K562 (cell line): Measurements from ENCODE around the gene ZNF780A. TPM values are rescaled to one million over a fixed set of nuclear protein-coding genes. Genes with fewer than 3 reads are reported as not detected.

Experiments
- E2F6 ChIP-seq, 2 experiments: IDR thresholded peaks; 2 replicates each; pipeline ENCODE4 v1.6.1; 2011; ENCODE audit warnings: borderline replicate concordance in 1 of 2, control low read depth in 1 of 2, low read depth in 1 of 2, low read length in 1 of 2, mild to moderate bottlenecking in 1 of 2, mixed read lengths in 1 of 2, moderate library complexity in 1 of 2; ENCODE audit not compliant: insufficient read depth in 1 of 2, insufficient read length in 1 of 2, poor library complexity in 1 of 2, severe bottlenecking in 1 of 2; ENCODE audit errors: extremely low read depth in 1 of 2
- FOXJ2 ChIP-seq: fragments of 200-800 bp; sonication (Bioruptor generic); IDR thresholded peaks from 2 replicates; pipeline ENCODE4 v1.6.1; 2016; ENCODE audit warnings: missing genetic modification characterization, missing compliant biosample characterization
- HCFC1 ChIP-seq: IDR thresholded peaks from 2 replicates; pipeline ENCODE4 v1.6.1; 2012; ENCODE audit warnings: low read depth, low read length, improper control_type of control experiment
- MCM3 ChIP-seq: fragments of 450-650 bp; IDR thresholded peaks from 2 replicates; pipeline ENCODE4 v1.6.1; 2016
- MLLT1 ChIP-seq, 2 experiments: fragments of 450-650 bp; IDR thresholded peaks; 2 replicates each; pipeline ENCODE4 v1.6.1; 2016
- NCOA6 ChIP-seq: fragments of 450-650 bp; IDR thresholded peaks from 2 replicates; pipeline ENCODE4 v1.6.1; 2017; ENCODE audit warnings: mild to moderate bottlenecking
- NR4A1 ChIP-seq, 2 experiments: fragments of 250-450 bp in 1 of 2; fragments of 450-650 bp in 1 of 2; sonication (Bioruptor Pico) in 1 of 2; IDR thresholded peaks; 2 replicates each; pipeline versions ENCODE4 v1.4.0 to v1.6.1; 2016 to 2020; ENCODE audit warnings: mild to moderate bottlenecking in 2 of 2, missing compliant biosample characterization in 1 of 2, missing genetic modification characterization in 1 of 2, moderate library complexity in 1 of 2
- PTBP1 ChIP-seq: fragments of 200-400 bp; formaldehyde crosslinking; IDR thresholded peaks from 2 replicates; pipeline ENCODE4 v1.6.1; 2017; ENCODE audit warnings: low read depth, low read length
- SIRT6 ChIP-seq: IDR thresholded peaks from one replicate; pipeline ENCODE4 v1.6.1; 2012; ENCODE audit warnings: low read depth, mild to moderate bottlenecking, control low read depth, inconsistent platforms, low read length, moderate library complexity
- TAF1 ChIP-seq: IDR thresholded peaks from 2 replicates; pipeline ENCODE4 v1.6.1; 2011; ENCODE audit warnings: mild to moderate bottlenecking, low read length, moderate library complexity; ENCODE audit not compliant: insufficient read depth, control insufficient read depth, severe bottlenecking; ENCODE audit errors: extremely low read depth
- TCF7L2 ChIP-seq: fragments of 150-350 bp; IDR thresholded peaks from 2 replicates; pipeline ENCODE4 v1.6.1; 2016; ENCODE audit warnings: low read depth, mild to moderate bottlenecking, low read length, moderate library complexity
- TOE1 ChIP-seq, 2 experiments: fragments of 450-650 bp in 1 of 2; sonication (generic) in 1 of 2; formaldehyde crosslinking in 1 of 2; IDR thresholded peaks; 2 replicates each; pipeline versions ENCODE4 v1.7.1 to v1.8.0; 2016 to 2022; ENCODE audit warnings: borderline replicate concordance in 2 of 2, mild to moderate bottlenecking in 2 of 2, antibody characterized with exemption in 1 of 2, inconsistent platforms in 1 of 2, low read depth in 1 of 2, missing genetic modification reagents in 1 of 2, moderate library complexity in 1 of 2
- XRCC5 ChIP-seq: fragments of 200-400 bp; formaldehyde crosslinking; IDR thresholded peaks from 2 replicates; pipeline ENCODE4 v1.6.1; 2017; ENCODE audit warnings: low read depth, mild to moderate bottlenecking, low read length
- ZMIZ1 ChIP-seq, 2 experiments: fragments of 150-350 bp in 1 of 2; IDR thresholded peaks; 2 replicates each; pipeline ENCODE4 v1.6.1; 2012 to 2016; ENCODE audit warnings: low read depth in 2 of 2, low read length in 2 of 2, mild to moderate bottlenecking in 1 of 2, moderate library complexity in 1 of 2
- ZNF140 ChIP-seq: fragments of 250-450 bp; sonication (Bioruptor Pico); IDR thresholded peaks from 2 replicates; pipeline ENCODE4 v1.8.0; 2021; ENCODE audit warnings: moderate library complexity, mild to moderate bottlenecking, inconsistent platforms
- ZNF311 ChIP-seq: fragments of 250-450 bp; sonication (Bioruptor Pico); IDR thresholded peaks from 2 replicates; pipeline ENCODE4 v1.4.0; 2020; ENCODE audit warnings: mild to moderate bottlenecking, moderate library complexity
- ZNF764 ChIP-seq: fragments of 250-450 bp; sonication (Bioruptor Pico); IDR thresholded peaks from 2 replicates; pipeline ENCODE4 v1.4.0; 2020; ENCODE audit warnings: low read depth, mild to moderate bottlenecking, moderate library complexity
- ZSCAN29 ChIP-seq: fragments of 450-650 bp; IDR thresholded peaks from 2 replicates; pipeline ENCODE4 v1.6.1; 2017
- polyA plus RNA-seq, 8 experiments: library from polyadenylated mRNA; depleted of rRNA in 4 of 8; stranded (reverse) in 5 of 8; unstranded in 3 of 8; fragments of >200 nt; fragmentation: Nextera tagmentation in 2 of 8; fragmentation: Illumina TruSeq in 1 of 8; extraction: Ambion mirVana in 2 of 8; extraction: Trizol in 1 of 8; gene quantifications; 2 replicates each; pipeline versions ENCODE4 v1.2.1 to v1.2.3, GENCODE V29; 2011 to 2014; ENCODE audit warnings: inconsistent platforms in 1 of 8, missing spikeins in 1 of 8
- total RNA-seq, 7 experiments: library from RNA; depleted of rRNA in 6 of 7; stranded (reverse); fragments of >200 nt in 6 of 7; fragmentation: Illumina TruSeq in 2 of 7; extraction: Trizol in 2 of 7; gene quantifications; 2 replicates each; pipeline versions ENCODE4 v1.2.1 to v1.2.3, GENCODE V29; 2011 to 2021; ENCODE audit warnings: low replicate concordance in 1 of 7

Gene ZNF780A
- total and polyA plus RNA-seq, 9 of the 15 experiments (the other 6 are each of a cell fraction or from before 2014, with no cell fraction given) = 11.7 to 36.1 (median 25.8) TPM

GRCh38 chr19:40090241-40091204, at the start of gene ZNF780A (continued):
- TF ChIP-seq FOXJ2 (peak; percentile 24; the same call in 1 of the 2 replicates), E2F6 (IDR thresholded peaks at IDR 0.05; ENCODE audit: borderline replicate concordance in 1 of 2, extremely low read depth in 1 of 2, insufficient read depth in 1 of 2, insufficient read length in 1 of 2, low read depth in 1 of 2, low read length in 1 of 2, poor library complexity in 1 of 2, severe bottlenecking in 1 of 2) (peak in 1 of 2 experiments; percentile 39), NR4A1 (CRISPR knock-in tag; IDR thresholded peaks at IDR 0.05) (0 out of 2 replicates have a peak, but pooled peaks have one; percentile 57), NR4A1 (tag; IDR thresholded peaks at IDR 0.05) (no peak), ZSCAN29 (0 out of 2 replicates have a peak, but pooled peaks have one; percentile 37), ZMIZ1 (IDR thresholded peaks at IDR 0.05; ENCODE audit: low read depth in 2 of 2, low read length in 2 of 2) (peak in 1 of 2 experiments; percentile 30; a peak in 1 of 4 replicates), ZNF764 (CRISPR knock-in tag) (no peak), PTBP1 (no peak), SIRT6 (no peak), NCOA6 (peak; percentile 86), ZNF311 (CRISPR knock-in tag) (no peak), TAF1 (peak; percentile 93), ZNF140 (no peak), XRCC5 (peak; percentile 1; the same call in 1 of the 2 replicates), MCM3 (no peak), MLLT1 (IDR thresholded peaks at IDR 0.05) (peak; percentile 26 to 52; a peak in 1 of 4 replicates), HCFC1 (peak; percentile 73), TOE1 (IDR thresholded peaks at IDR 0.05; ENCODE audit: borderline replicate concordance) (peak; percentile 72; the same call in 1 of the 2 replicates), TOE1 (CRISPR knock-in tag; IDR thresholded peaks at IDR 0.05; ENCODE audit: borderline replicate concordance, low read depth) (no peak), TCF7L2 (peak; percentile 62; the same call in 1 of the 2 replicates)
